ENCODE measurements around the gene PCDHGA4. TPM values are rescaled to one million over a fixed set of nuclear protein-coding genes. Genes with fewer than 3 reads are reported as not detected.
A peak's percentile ranks its signal among the peaks of the same experiment; 100 is the strongest.

Gene PCDHGA4
- total RNA-seq, 2 donors from 2014 or later: 11.4 TPM

DNA sequence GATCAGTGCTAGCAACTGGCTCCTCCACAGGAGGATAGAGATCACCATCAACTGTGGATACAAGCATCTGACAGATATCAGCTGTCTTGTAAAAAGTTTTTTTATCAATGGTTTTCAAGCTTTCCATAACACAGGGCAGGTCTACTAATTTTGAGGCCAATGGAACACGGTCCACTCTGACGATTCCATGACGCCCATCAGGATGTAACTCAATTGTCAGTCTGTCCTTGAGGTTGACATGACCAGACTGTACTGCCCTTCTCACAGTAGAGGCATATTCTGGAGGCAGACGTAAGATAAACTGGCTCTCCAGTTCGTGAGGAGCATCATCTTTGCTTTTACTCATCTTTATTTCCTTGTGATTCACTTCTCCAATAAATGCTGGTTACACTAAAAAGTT is 35.1 kb upstream of the PCDHGA4 start:
- Histone ChIP-seq H3K36me3 (peaks cover 31% of the 10 kb centered on the region), H3K4me3 (peak overlapping the region; percentile 76), H3K9me3 (peaks cover 58% of the 10 kb centered on the region), H3K27me3 (replicated peaks; ENCODE audit: insufficient read depth) (no peaks in the 10 kb centered on the region), H3K27ac (peak overlapping the region in 1 of 2 donors; percentile 84), H3K4me1 (ENCODE audit: control insufficient read depth in 1 of 2, low read depth in 2 of 2) (peaks cover 0 to 12% of the 10 kb centered on the region in 2 donors)
- no peak for DNase-seq (ENCODE audit: low spot score)
- no peak for ATAC-seq (ENCODE audit: insufficient number of reproducible peaks, low FRiP score, low read depth)
- TF ChIP-seq, protein P1, sequence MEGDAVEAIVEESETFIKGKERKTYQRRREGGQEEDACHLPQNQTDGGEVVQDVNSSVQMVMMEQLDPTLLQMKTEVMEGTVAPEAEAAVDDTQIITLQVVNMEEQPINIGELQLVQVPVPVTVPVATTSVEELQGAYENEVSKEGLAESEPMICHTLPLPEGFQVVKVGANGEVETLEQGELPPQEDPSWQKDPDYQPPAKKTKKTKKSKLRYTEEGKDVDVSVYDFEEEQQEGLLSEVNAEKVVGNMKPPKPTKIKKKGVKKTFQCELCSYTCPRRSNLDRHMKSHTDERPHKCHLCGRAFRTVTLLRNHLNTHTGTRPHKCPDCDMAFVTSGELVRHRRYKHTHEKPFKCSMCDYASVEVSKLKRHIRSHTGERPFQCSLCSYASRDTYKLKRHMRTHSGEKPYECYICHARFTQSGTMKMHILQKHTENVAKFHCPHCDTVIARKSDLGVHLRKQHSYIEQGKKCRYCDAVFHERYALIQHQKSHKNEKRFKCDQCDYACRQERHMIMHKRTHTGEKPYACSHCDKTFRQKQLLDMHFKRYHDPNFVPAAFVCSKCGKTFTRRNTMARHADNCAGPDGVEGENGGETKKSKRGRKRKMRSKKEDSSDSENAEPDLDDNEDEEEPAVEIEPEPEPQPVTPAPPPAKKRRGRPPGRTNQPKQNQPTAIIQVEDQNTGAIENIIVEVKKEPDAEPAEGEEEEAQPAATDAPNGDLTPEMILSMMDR (IDR thresholded peaks at IDR 0.05): no peak

DNA sequence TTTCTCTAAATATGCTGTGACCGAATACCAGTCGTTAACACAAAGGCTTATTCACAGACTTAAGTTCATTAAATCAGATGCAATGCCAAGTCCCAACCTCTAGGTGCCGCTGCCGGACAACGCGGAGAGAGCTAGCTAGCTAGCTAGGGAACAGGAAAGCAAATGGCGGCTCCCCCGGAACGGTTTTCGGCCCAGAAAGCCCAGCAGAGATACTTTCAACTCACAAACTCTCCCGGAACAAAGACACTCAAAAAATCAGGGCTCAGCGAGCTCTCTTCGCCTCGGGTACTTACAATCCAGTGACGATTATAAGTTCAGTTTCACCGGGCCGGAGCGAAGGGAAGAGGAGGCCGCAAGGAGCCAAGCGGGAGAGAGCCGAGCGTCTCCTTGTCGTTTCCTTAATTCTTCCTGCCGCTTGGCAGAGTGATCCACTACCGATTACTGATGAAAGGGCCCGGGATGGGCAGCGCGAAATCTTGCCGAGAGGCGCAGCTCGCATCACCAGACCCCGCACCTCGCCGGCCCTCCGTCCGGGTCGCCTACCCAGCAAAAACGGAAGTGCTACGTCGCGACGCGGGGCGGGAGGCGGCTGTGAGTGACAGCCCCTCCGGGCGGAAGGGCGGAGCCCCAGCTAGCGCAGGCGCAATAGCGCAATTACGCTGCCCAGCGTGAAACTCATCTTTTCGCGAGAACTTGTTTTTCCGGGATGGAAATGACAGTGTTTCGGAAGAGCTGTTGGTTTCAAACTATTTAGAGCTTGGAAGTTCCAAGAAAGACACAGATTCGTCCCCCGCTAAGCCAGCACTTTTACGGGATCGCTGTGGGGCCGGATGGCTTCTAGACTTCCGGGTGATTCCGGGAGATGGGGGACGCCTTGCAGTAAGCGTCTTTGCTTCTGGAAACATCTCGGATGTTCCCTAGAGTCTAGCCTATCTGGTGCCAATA is 34.3 kb upstream of the PCDHGA4 start, which contains the start of gene TAF7:
Gene TAF7 (minus strand): TSS at position 560 of the 945 bp plus-strand sequence. CDS start 740 bp downstream, outside the sequence.
- TF ChIP-seq, protein P1 (IDR thresholded peaks at IDR 0.05): peak; percentile 74
- Histone ChIP-seq H3K27ac (peak within 1 kb of the TSS; percentile 84 to 95), H3K9me3 (peaks cover 50% of the 10 kb centered on the region)

DNA sequence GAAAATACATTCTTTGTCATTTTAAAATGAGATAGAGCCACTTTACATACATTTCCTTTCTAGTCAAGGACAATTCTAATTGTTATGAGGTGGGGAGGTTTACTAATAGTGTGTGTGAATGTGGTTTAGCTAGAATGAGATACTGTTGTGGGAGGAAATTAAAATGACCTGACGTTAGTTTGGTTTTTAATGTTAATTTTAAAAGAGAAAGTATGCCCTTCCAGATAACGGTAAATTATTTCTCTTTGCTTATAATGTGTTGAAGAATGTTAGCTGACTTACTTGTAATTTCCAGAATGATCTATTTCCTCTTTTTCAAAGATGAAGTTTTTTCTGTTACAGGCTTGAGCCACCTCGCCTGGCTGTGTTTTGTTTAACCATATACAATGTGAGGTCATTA is 32.6 kb upstream of the PCDHGA4 start:
- Histone ChIP-seq H3K9me3 (peaks cover 33% of the 10 kb centered on the region), H3K27ac (no peak overlapping the region), H3K4me3 (no peak overlapping the region), H3K4me1 (ENCODE audit: control insufficient read depth in 1 of 2, low read depth in 2 of 2) (peaks cover 0 to 12% of the 10 kb centered on the region in 2 donors), H3K27me3 (replicated peaks; ENCODE audit: insufficient read depth) (no peaks in the 10 kb centered on the region), H3K36me3 (peaks cover 17% of the 10 kb centered on the region)
- ATAC-seq (ENCODE audit: insufficient number of reproducible peaks, low FRiP score, low read depth) (no peak), DNase-seq (ENCODE audit: low spot score) (no peak)
- TF ChIP-seq, protein P1 (IDR thresholded peaks at IDR 0.05): no peak

More for the DNA sequence above, 34.3 kb upstream of the PCDHGA4 start, which contains the start of gene TAF7:
- Histone ChIP-seq H3K4me3 (peak within 1 kb of the TSS; percentile 76), H3K4me1 (ENCODE audit: control insufficient read depth in 1 of 2, low read depth in 2 of 2) (peaks cover 0 to 12% of the 10 kb centered on the region in 2 donors), H3K36me3 (peaks cover 31% of the 10 kb centered on the region), H3K27me3 (replicated peaks; ENCODE audit: insufficient read depth) (no peaks in the 10 kb centered on the region)
- peak; percentile 38 for DNase-seq (ENCODE audit: low spot score)
- peak; percentile 94 for ATAC-seq (ENCODE audit: insufficient number of reproducible peaks, low FRiP score, low read depth)

DNA sequence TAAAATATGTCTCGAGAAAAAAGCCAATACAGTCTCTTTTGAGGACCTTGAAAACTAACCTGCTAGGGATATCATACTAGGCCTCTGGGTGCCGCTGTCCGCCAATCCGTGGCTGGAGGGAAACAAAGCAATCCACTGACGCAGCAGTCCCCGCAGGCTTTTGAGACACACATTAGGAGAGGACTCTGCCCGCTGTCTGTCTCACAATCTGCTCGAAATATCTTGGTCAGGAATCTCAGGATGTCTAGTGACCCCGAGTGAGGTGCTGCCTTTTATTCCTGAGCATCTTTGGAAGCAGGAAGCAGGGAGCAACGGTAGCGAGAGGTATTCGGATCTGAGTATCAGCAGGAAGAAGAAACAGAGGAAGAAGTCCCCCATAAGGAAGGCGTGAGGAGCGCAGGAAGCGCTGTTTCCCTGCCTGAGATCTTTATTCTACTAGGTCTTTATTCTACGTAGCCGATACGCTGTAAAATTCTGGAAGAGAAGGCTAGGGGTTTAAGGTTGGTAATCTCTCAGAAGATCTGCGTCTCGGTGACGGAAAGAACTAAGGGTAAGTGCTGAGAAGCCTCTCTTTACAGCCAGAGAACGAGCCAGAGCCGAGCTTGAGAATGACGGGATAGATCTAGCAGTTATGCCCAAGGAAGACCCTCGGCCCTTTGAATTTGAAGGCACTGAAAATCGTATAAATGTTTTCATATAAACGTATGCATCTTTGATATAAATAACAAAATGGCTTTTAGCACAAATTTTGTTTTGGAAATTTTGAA is 28.6 kb upstream of the PCDHGA4 start:
- peak overlapping the region; percentile 68 for H3K4me3 ChIP-seq
- H3K27me3 ChIP-seq (replicated peaks; ENCODE audit: insufficient read depth): no peaks in the 10 kb centered on the region
- H3K27ac ChIP-seq: peak overlapping the region in 1 of 2 donors; percentile 15
- DNase-seq (ENCODE audit: low spot score) (no peak), ATAC-seq (ENCODE audit: insufficient number of reproducible peaks, low FRiP score, low read depth) (no peak)
- H3K4me1 ChIP-seq (ENCODE audit: control insufficient read depth in 1 of 2, low read depth in 2 of 2): peaks cover 0 to 3% of the 10 kb centered on the region in 2 donors
- H3K9me3 ChIP-seq: peaks cover 28% of the 10 kb centered on the region
- TF ChIP-seq, protein P1 (IDR thresholded peaks at IDR 0.05): peak; percentile 33
- H3K36me3 ChIP-seq: no peaks in the 10 kb centered on the region

DNA sequence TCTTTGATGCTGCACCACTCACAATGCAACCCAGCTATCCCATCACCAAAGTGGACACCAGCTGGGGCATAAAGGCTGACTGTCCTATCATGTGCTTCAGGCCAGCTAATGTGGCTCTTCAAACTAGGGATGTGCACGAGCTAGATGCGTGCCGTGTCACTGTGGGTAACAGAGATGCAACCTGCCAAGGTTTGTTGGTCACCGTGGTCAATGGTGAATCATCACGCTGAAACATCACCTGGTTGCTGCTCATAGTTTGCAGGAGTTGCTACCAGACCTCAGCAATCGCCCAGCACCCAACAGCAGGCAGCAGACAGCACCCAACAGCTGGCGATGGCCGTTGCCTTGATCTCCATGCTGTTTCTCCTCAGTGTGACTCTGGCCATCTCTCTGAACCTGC is 26.6 kb upstream of the PCDHGA4 start:
- no peak for DNase-seq (ENCODE audit: low spot score)
- Histone ChIP-seq H3K4me3 (no peak overlapping the region), H3K27me3 (replicated peaks; ENCODE audit: insufficient read depth) (no peaks in the 10 kb centered on the region), H3K27ac (no peak overlapping the region), H3K36me3 (no peaks in the 10 kb centered on the region), H3K4me1 (ENCODE audit: control insufficient read depth in 1 of 2, low read depth in 2 of 2) (no peaks in the 10 kb centered on the region), H3K9me3 (peaks cover 45% of the 10 kb centered on the region)
- TF ChIP-seq, protein P1 (IDR thresholded peaks at IDR 0.05): no peak
- no peak for ATAC-seq (ENCODE audit: insufficient number of reproducible peaks, low FRiP score, low read depth)

All from thoracic aorta (tissue), 2 donors.